Measurements from ENCODE around the gene GNB1L. TPM values are rescaled to one million over a fixed set of nuclear protein-coding genes. Genes with fewer than 3 reads are reported as not detected.
"Not testable (repeated sequence)": the region's sequence is repeated elsewhere in the genome, so short reads cannot be mapped to it uniquely, and the experiment has no call there.

GNB1L gene
- total and polyA plus RNA-seq, 7 experiments from 2014 or later, result 4.2 to 20.8 (median 10.6) TPM

GRCh38 chr22:19886605-19887255 lies 32.1 kb upstream of the GNB1L start:
- ATAC-seq (peak; percentile 67), DNase-seq (peak in 7 of 9 donors; percentile 64 to 73 (median 69))
- Mint-ChIP-seq H3K4me1 (peaks cover 29 to 80% (median 54%) of the 10 kb centered on the region in 7 donors), H3K4me3 (peak overlapping the region; percentile 15 to 83 (median 69)), H3K27me3 (no peaks in the 10 kb centered on the region), H3K9me3 (no peaks in the 10 kb centered on the region), H3K36me3 (no peaks in the 10 kb centered on the region), H3K27ac (peak overlapping the region; percentile 72 to 99 (median 97))
- Histone ChIP-seq H3K4me1 (ENCODE audit: control insufficient read depth in 2 of 2, insufficient read depth in 2 of 2, low read length in 2 of 2) (peaks cover 22 to 80% of the 10 kb centered on the region in 2 donors), H3K9me3 (ENCODE audit: control insufficient read depth in 2 of 3, low read length in 3 of 3) (no peaks in the 10 kb centered on the region), H3K36me3 (ENCODE audit: control insufficient read depth in 2 of 3, insufficient read depth in 3 of 3, low read length in 3 of 3) (no peaks in the 10 kb centered on the region), H3K4me3 (ENCODE audit: low read length) (peak overlapping the region; percentile 40), H3K27me3 (ENCODE audit: control insufficient read depth in 2 of 2, insufficient read depth in 2 of 2, low read length in 2 of 2) (no peaks in the 10 kb centered on the region), H3K27ac (ENCODE audit: low read depth, low read length) (peak overlapping the region; percentile 63)
- ChIA-PET POLR2A (interaction anchor here (0.6 to 9.7 kb wide), 11 partner anchors 10 to 627 kb away, joined by 3 to 154 read pairs (median 4); partner anchors contain the start of genes GNB1L and RTL10), CTCF (interaction anchor here (0.6 to 3.3 kb wide), 5 partner anchors 10 to 31 kb away, joined by 3 to 9 read pairs (median 5); no protein-coding TSS in a partner anchor)
- intact Hi-C loops (cut with micrococcal nuclease), result loop anchor here in 1 of 2 donors (1.0 kb wide), 1 partner anchor 32 kb away; the partner anchor contains the start of genes GNB1L and RTL10

GRCh38 chr22:19885841-19886592 lies 31.3 kb upstream of the GNB1L start:
- H3K9me3 Mint-ChIP-seq, result no peaks in the 10 kb centered on the region
- POLR2A ChIA-PET, result interaction anchor here (1.2 to 9.7 kb wide), 7 partner anchors 8 to 44 kb away, joined by 3 to 154 read pairs (median 4); partner anchors contain the start of genes GNB1L and RTL10
- ATAC-seq, result no peak
- intact Hi-C loops (cut with micrococcal nuclease), result no loop called here
- H3K27ac Mint-ChIP-seq, result peak overlapping the region; percentile 72 to 99 (median 97)
- DNase-seq, result no peak
- no peaks in the 10 kb centered on the region for H3K36me3 Mint-ChIP-seq
- Histone ChIP-seq H3K4me3 (ENCODE audit: low read length) (peak overlapping the region; percentile 40), H3K36me3 (ENCODE audit: control insufficient read depth in 2 of 3, insufficient read depth in 3 of 3, low read length in 3 of 3) (no peaks in the 10 kb centered on the region), H3K9me3 (ENCODE audit: control insufficient read depth in 2 of 3, low read length in 3 of 3) (no peaks in the 10 kb centered on the region), H3K4me1 (ENCODE audit: control insufficient read depth in 2 of 2, insufficient read depth in 2 of 2, low read length in 2 of 2) (peaks cover 15 to 73% of the 10 kb centered on the region in 2 donors), H3K27me3 (ENCODE audit: control insufficient read depth in 2 of 2, insufficient read depth in 2 of 2, low read length in 2 of 2) (no peaks in the 10 kb centered on the region), H3K27ac (ENCODE audit: low read depth, low read length) (peak overlapping the region; percentile 63)
- CTCF ChIA-PET, result interaction anchor here (0.8 to 3.3 kb wide), 4 partner anchors 20 to 30 kb away, joined by 3 to 9 read pairs (median 4); no protein-coding TSS in a partner anchor
- H3K4me1 Mint-ChIP-seq, result peaks cover 23 to 74% (median 48%) of the 10 kb centered on the region in 7 donors
- peak overlapping the region in 9 of 10 donors; percentile 64 to 83 (median 78) for H3K4me3 Mint-ChIP-seq
- no peaks in the 10 kb centered on the region for H3K27me3 Mint-ChIP-seq

- Mint-ChIP-seq H3K27me3 (no peaks in the 10 kb centered on the region), H3K4me3 (peak overlapping the region in 9 of 10 donors; percentile 64 to 83 (median 78)), H3K4me1 (peaks cover 19 to 65% (median 42%) of the 10 kb centered on the region in 7 donors), H3K36me3 (no peaks in the 10 kb centered on the region), H3K9me3 (no peaks in the 10 kb centered on the region), H3K27ac (peak overlapping the region in 8 of 9 donors; percentile 92 to 99 (median 97))
- ChIA-PET CTCF (interaction anchor here (0.8 to 3.3 kb wide), 4 partner anchors 11 to 29 kb away, joined by 3 to 9 read pairs (median 3); no protein-coding TSS in a partner anchor), POLR2A (interaction anchor here (1.3 to 9.7 kb wide), 6 partner anchors 9 to 30 kb away, joined by 4 to 154 read pairs (median 9); partner anchors contain the start of genes GNB1L and RTL10)
- intact Hi-C loops (cut with micrococcal nuclease), result no loop called here
- H3K27me3 ChIP-seq (ENCODE audit: control insufficient read depth in 2 of 2, insufficient read depth in 2 of 2, low read length in 2 of 2), result no peaks in the 10 kb centered on the region
- DNase-seq, result no peak
- no peaks in the 10 kb centered on the region for H3K36me3 ChIP-seq (ENCODE audit: control insufficient read depth in 2 of 3, insufficient read depth in 3 of 3, low read length in 3 of 3)
- peaks cover 8 to 64% of the 10 kb centered on the region in 2 donors for H3K4me1 ChIP-seq (ENCODE audit: control insufficient read depth in 2 of 2, insufficient read depth in 2 of 2, low read length in 2 of 2)
- no peaks in the 10 kb centered on the region for H3K9me3 ChIP-seq (ENCODE audit: control insufficient read depth in 2 of 3, low read length in 3 of 3)
- H3K27ac ChIP-seq (ENCODE audit: low read depth, low read length), result peak overlapping the region; percentile 63
- H3K4me3 ChIP-seq (ENCODE audit: low read length), result no peak overlapping the region
- ATAC-seq, result no peak
Observed at GRCh38 chr22:19884954-19885751, 30.5 kb upstream of the GNB1L start.

- H3K27ac ChIP-seq (ENCODE audit: low read depth, low read length), result peak overlapping the region; percentile 63
- peak overlapping the region in 6 of 10 donors; percentile 18 to 80 (median 30) for H3K4me3 Mint-ChIP-seq
- no peaks in the 10 kb centered on the region for H3K27me3 Mint-ChIP-seq
- H3K27ac Mint-ChIP-seq, result peak overlapping the region in 8 of 9 donors; percentile 73 to 99 (median 87)
- ATAC-seq (no peak), DNase-seq (peak in 2 of 9 donors; percentile 6 to 20)
- H3K27me3 ChIP-seq (ENCODE audit: control insufficient read depth in 2 of 2, insufficient read depth in 2 of 2, low read length in 2 of 2), result no peaks in the 10 kb centered on the region
- ChIA-PET CTCF (interaction anchor here (1.2 to 3.3 kb wide), 3 partner anchors 12 to 28 kb away, joined by 3 to 9 read pairs (median 3); no protein-coding TSS in a partner anchor), POLR2A (interaction anchor here (0.6 to 9.7 kb wide), 5 partner anchors 8 to 36 kb away, joined by 3 to 154 read pairs (median 5); partner anchors contain the start of genes GNB1L and RTL10)
- no peaks in the 10 kb centered on the region for H3K9me3 Mint-ChIP-seq
- no peaks in the 10 kb centered on the region for H3K36me3 ChIP-seq (ENCODE audit: control insufficient read depth in 2 of 3, insufficient read depth in 3 of 3, low read length in 3 of 3)
- H3K4me3 ChIP-seq (ENCODE audit: low read length), result no peak overlapping the region
- H3K36me3 Mint-ChIP-seq, result no peaks in the 10 kb centered on the region
- no peaks in the 10 kb centered on the region for H3K9me3 ChIP-seq (ENCODE audit: control insufficient read depth in 2 of 3, low read length in 3 of 3)
- peaks cover 16 to 58% (median 36%) of the 10 kb centered on the region in 7 donors for H3K4me1 Mint-ChIP-seq
- H3K4me1 ChIP-seq (ENCODE audit: control insufficient read depth in 2 of 2, insufficient read depth in 2 of 2, low read length in 2 of 2), result peaks cover 8 to 57% of the 10 kb centered on the region in 2 donors
- intact Hi-C loops (cut with micrococcal nuclease), result no loop called here
Observed at GRCh38 chr22:19884161-19884953, 29.7 kb upstream of the GNB1L start.

GRCh38 chr22:19883446-19883845 lies 28.8 kb upstream of the GNB1L start:
- H3K4me1 ChIP-seq (ENCODE audit: control insufficient read depth in 2 of 2, insufficient read depth in 2 of 2, low read length in 2 of 2), result peaks cover 8 to 50% of the 10 kb centered on the region in 2 donors
- intact Hi-C loops (cut with micrococcal nuclease), result not testable (repeated sequence)

More at GRCh38 chr22:19883446-19883845, 28.8 kb upstream of the GNB1L start:
- H3K36me3 Mint-ChIP-seq; H3K27me3 ChIP-seq (ENCODE audit: control insufficient read depth in 2 of 2, insufficient read depth in 2 of 2, low read length in 2 of 2); H3K27ac ChIP-seq (ENCODE audit: low read depth, low read length); H3K4me3 ChIP-seq (ENCODE audit: low read length); ATAC-seq; H3K36me3 ChIP-seq (ENCODE audit: control insufficient read depth in 2 of 3, insufficient read depth in 3 of 3, low read length in 3 of 3); CTCF ChIA-PET; H3K9me3 ChIP-seq (ENCODE audit: control insufficient read depth in 2 of 3, low read length in 3 of 3); H3K27me3 Mint-ChIP-seq; DNase-seq; H3K9me3 Mint-ChIP-seq: not testable (repeated sequence)
- peak overlapping the region in 2 of 10 donors; percentile 36 to 50 for H3K4me3 Mint-ChIP-seq
- H3K27ac Mint-ChIP-seq, result peak overlapping the region in 6 of 9 donors; percentile 75 to 99 (median 87)
- peaks cover 16 to 52% (median 36%) of the 10 kb centered on the region in 7 donors for H3K4me1 Mint-ChIP-seq
- POLR2A ChIA-PET, result interaction anchor here (1.0 to 1.2 kb wide), 2 partner anchors 12 to 29 kb away, joined by 3 read pairs; partner anchors contain the start of genes GNB1L and RTL10
